Testis (tissue), 2 donors: ENCODE measurements around the gene RBM17.

Source experiments
- CTCF ChIP-seq, 3 experiments: fragments of 450-650 bp in 2 of 3; fragments of 200-600 bp in 1 of 3; sonication (generic) in 1 of 3; IDR thresholded peaks; one replicate each; pipeline ENCODE4 v1.5.1; 2016 to 2019; ENCODE audit warnings: antibody characterized with exemption in 3 of 3, mild to moderate bottlenecking in 2 of 3, moderate library complexity in 1 of 3
- POLR2A ChIP-seq: fragments of 450-650 bp; IDR thresholded peaks from one replicate; pipeline ENCODE4 v1.6.1; 2017; ENCODE audit warnings: antibody characterized with exemption, mild to moderate bottlenecking, moderate library complexity

DNA sequence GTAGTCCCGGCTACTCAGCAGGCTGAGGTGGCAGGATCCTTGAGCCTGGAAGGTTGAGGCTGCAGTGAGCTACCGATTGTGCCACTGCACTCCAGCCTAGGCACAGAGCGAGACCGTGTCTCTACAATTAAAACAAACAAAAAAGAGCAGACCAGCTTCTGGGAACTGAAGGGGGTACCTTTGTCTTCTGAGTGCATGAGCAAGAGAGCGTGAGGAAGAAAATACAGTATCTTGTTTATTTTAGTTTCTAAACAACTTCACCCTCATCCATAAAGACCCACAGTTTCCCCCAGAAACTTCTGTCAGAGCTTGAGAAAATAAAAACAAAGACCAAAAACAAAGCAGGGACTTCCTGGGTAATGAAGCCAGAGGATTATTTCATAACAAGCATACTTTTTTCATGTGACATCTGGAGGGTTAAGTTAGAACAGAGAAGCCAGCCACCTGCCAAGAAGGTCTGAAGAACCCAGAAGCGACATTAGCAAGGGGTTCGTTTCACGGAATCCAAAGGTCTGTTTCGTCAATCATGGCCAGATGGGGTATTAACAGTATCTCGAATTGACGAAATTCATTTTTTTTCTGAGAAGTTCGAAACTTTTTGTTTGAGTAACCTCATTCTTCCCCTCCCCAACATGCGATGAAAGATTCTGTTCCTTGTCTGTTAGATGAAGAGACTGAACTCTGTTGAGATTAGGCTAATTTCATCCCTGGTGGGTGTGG, 16.5 kb upstream of the RBM17 start:
- no peak for TF ChIP-seq CTCF (IDR thresholded peaks at IDR 0.05)
- no peak for TF ChIP-seq POLR2A
